ENCODE data around the gene ATP10B. TPM values are rescaled to one million over a fixed set of nuclear protein-coding genes. Genes with fewer than 3 reads are reported as not detected.

Gene ATP10B
- total and polyA plus RNA-seq, 2 of the 8 experiments (the other 6 are each of a cell fraction or from before 2014, with no cell fraction given) = 0.06 to 0.11 TPM

GRCh38 chr5:160534125-160534524 lies 317.9 kb downstream of the ATP10B start:
- WGBS, 2 experiments (ENCODE audit: extremely low coverage in 1 of 2, insufficient coverage in 1 of 2, insufficient read length in 1 of 2, insufficient replicate concordance in 2 of 2, low coverage in 1 of 2, low lambda C conversion rate in 2 of 2, missing lambda C conversion rate in 1 of 2) = 89% methylated on average over 3 of the region's 3 CpGs; no CpG with 5 or more reads in 1 of the 2 experiments
- Histone ChIP-seq H3K27ac (ENCODE audit: low read depth, low read length) (no peak overlapping the region), H3K9ac (replicated peaks in 1 of 4; ENCODE audit: extremely low read depth in 1 of 4, low read depth in 3 of 4, low read length in 3 of 4) (no peak overlapping the region), H4K91ac (replicated peaks; ENCODE audit: insufficient read length, low read length) (no peak overlapping the region), H4K8ac (ENCODE audit: extremely low read depth, insufficient read depth, low read length) (no peak overlapping the region), H2AK5ac (ENCODE audit: low read depth, low read length) (no peak overlapping the region), H3K18ac (ENCODE audit: extremely low read depth, low read length) (no peak overlapping the region), H3K4me1 (replicated peaks in 1 of 4; ENCODE audit: control insufficient read depth in 3 of 4, insufficient read depth in 4 of 4, low read length in 3 of 4) (peaks cover 0 to 3% (median 2%) of the 10 kb centered on the region in 4 experiments; a peak in 2 of 7 replicates), H4K20me1 (replicated peaks in 1 of 2; ENCODE audit: control insufficient read depth in 1 of 2, insufficient read depth in 2 of 2, low read length in 2 of 2) (no peaks in the 10 kb centered on the region), H3K4ac (replicated peaks; ENCODE audit: insufficient read length, low read depth, low read length) (no peak overlapping the region), H2BK12ac (ENCODE audit: low read depth, low read length) (no peak overlapping the region), H3K79me2 (ENCODE audit: control insufficient read depth in 1 of 2, insufficient read depth in 2 of 2, low read length in 2 of 2) (no peaks in the 10 kb centered on the region), H3K27me3 (replicated peaks in 1 of 4; ENCODE audit: control insufficient read depth in 3 of 4, extremely low read depth in 1 of 4, insufficient read depth in 3 of 4, low read length in 3 of 4) (no peaks in the 10 kb centered on the region), H3K36me3 (ENCODE audit: control insufficient read depth in 2 of 4, insufficient read depth in 4 of 4, low read length in 3 of 4) (no peaks in the 10 kb centered on the region), H3K23ac (ENCODE audit: insufficient read length) (no peak overlapping the region), H2BK15ac (ENCODE audit: low read length) (no peak overlapping the region), H3K9me3 (ENCODE audit: insufficient read depth in 2 of 2, low read depth in 1 of 2, low read length in 1 of 2) (no peaks in the 10 kb centered on the region), H2BK20ac (ENCODE audit: low read length) (no peak overlapping the region), H2BK5ac (ENCODE audit: low read depth, low read length) (no peak overlapping the region), H4K5ac (ENCODE audit: insufficient read length, low read depth, low read length) (no peak overlapping the region), H3K79me1 (ENCODE audit: low read depth, low read length) (no peaks in the 10 kb centered on the region), H3K23me2 (ENCODE audit: low read depth, low read length) (no peaks in the 10 kb centered on the region), H3K4me3 (ENCODE audit: extremely low read depth in 1 of 4, insufficient read depth in 2 of 4, low read depth in 3 of 4, low read length in 4 of 4) (no peak overlapping the region), H2AFZ (ENCODE audit: low read length) (no peak overlapping the region), H3K4me2 (ENCODE audit: insufficient read depth in 1 of 2, low read depth in 2 of 2, low read length in 2 of 2) (no peak overlapping the region), H3K56ac (replicated peaks; ENCODE audit: insufficient read length, low read depth, low read length) (no peak overlapping the region), H2BK120ac (replicated peaks; ENCODE audit: low read depth, low read length) (no peak overlapping the region), H3K14ac (ENCODE audit: insufficient read length) (no peak overlapping the region)
- POLR2A ChIA-PET (ENCODE audit: partially characterized antibody) = no interaction called here
- CTCF ChIA-PET (ENCODE audit: partially characterized antibody) = interaction anchor here (1.6 to 2.5 kb wide), 3 partner anchors 26 to 115 kb away, joined by 4 to 12 read pairs (median 8); no protein-coding TSS in a partner anchor
- TF ChIP-seq TAF1 (IDR thresholded peaks at IDR 0.05; ENCODE audit: low read depth, low read length) = no peak
- TF ChIP-seq SAP30 (IDR thresholded peaks at IDR 0.05; ENCODE audit: insufficient read depth, insufficient replicate concordance, low read length) = no peak
- no peak for TF ChIP-seq RBBP5 (IDR thresholded peaks at IDR 0.05; ENCODE audit: borderline replicate concordance, low read depth, low read length)
- TF ChIP-seq MAX (IDR thresholded peaks at IDR 0.05) = no peak
- TF ChIP-seq SP4 (IDR thresholded peaks at IDR 0.05; ENCODE audit: low read length) = no peak
- no peak for TF ChIP-seq ATF3 (IDR thresholded peaks at IDR 0.05; ENCODE audit: insufficient read depth, low read depth, low read length)
- TF ChIP-seq TCF12 (IDR thresholded peaks at IDR 0.05; ENCODE audit: low read depth, low read length) = no peak
- no peak for TF ChIP-seq GTF2F1 (IDR thresholded peaks at IDR 0.05; ENCODE audit: borderline replicate concordance, low read depth, low read length)
- no peak for TF ChIP-seq SP1 (IDR thresholded peaks at IDR 0.05; ENCODE audit: low read depth, low read length)
- no peak for TF ChIP-seq BACH1 (IDR thresholded peaks at IDR 0.05; ENCODE audit: low read length)
- TF ChIP-seq JUN (IDR thresholded peaks at IDR 0.05; ENCODE audit: low read depth, low read length) = no peak
- DNase-seq (ENCODE audit: low read depth in 1 of 2, low spot score in 2 of 2) (no peak), FAIRE-seq (no peak)

Measured in H1 (cell line).